ENCODE measurements around the gene OR1L8. TPM values are rescaled to one million over a fixed set of nuclear protein-coding genes. Genes with fewer than 3 reads are reported as not detected.
"Not testable (repeated sequence)": the region's sequence is repeated elsewhere in the genome, so short reads cannot be mapped to it uniquely, and the experiment has no call there.

The OR1L8 gene
- total RNA-seq, 1 donor from 2014 or later, result 0.27 TPM

DNA sequence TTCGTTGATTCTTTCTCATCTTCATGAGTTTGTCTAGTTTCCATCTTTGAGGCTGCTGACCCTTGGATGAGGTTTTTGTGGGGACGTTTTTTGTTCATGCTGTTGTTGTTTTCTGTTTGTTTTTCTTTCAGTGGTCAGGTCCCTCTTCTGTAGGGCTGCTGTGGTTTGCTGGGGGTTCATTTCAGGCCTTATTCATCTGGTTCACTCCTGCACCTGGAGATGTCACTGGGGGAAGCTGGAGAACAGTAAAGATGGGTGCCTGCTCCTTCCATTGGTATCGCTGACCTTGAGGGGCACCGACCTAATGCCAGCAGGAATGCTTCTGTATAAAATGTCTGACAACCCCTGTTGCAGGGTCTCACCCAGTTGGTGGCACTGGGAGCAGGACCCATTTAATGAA, 21.7 kb downstream of the OR1L8 start:
- no peaks in the 10 kb centered on the region for H3K27me3 ChIP-seq (ENCODE audit: low read depth)
- H3K4me3 ChIP-seq, result no peak overlapping the region
- intact Hi-C loops (cut with DNase I), result no loop called here
- no peaks in the 10 kb centered on the region for H3K9me3 ChIP-seq
- no peaks in the 10 kb centered on the region for H3K36me3 ChIP-seq
- ATAC-seq, result no peak
- no peak overlapping the region for H3K27ac ChIP-seq
- TF ChIP-seq, protein P1, sequence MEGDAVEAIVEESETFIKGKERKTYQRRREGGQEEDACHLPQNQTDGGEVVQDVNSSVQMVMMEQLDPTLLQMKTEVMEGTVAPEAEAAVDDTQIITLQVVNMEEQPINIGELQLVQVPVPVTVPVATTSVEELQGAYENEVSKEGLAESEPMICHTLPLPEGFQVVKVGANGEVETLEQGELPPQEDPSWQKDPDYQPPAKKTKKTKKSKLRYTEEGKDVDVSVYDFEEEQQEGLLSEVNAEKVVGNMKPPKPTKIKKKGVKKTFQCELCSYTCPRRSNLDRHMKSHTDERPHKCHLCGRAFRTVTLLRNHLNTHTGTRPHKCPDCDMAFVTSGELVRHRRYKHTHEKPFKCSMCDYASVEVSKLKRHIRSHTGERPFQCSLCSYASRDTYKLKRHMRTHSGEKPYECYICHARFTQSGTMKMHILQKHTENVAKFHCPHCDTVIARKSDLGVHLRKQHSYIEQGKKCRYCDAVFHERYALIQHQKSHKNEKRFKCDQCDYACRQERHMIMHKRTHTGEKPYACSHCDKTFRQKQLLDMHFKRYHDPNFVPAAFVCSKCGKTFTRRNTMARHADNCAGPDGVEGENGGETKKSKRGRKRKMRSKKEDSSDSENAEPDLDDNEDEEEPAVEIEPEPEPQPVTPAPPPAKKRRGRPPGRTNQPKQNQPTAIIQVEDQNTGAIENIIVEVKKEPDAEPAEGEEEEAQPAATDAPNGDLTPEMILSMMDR (IDR thresholded peaks at IDR 0.05), result no peak
- H3K4me1 ChIP-seq, result no peaks in the 10 kb centered on the region
- no peak for DNase-seq

DNA sequence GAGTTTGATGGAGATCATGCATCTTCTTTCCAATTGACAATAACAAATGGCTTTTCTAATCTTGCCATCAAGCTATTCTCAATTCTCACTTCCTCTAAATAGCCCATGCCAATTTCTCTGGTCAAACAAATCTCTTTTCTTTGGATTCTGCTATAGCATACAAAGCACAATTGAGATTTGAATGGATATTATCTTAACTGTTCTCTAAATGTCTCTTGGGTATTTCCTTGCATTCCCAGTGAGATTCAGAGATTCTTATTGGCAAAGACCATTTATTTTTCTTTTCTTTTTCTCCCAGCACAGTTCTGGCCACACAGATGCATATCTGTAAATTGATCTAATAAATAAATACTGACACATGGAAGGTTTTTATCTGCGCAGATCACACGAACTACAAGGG, 30.4 kb downstream of the OR1L8 start, which contains the start of gene OR1N2:
TSS of gene OR1N2 (plus strand) at position 301 of the 400 bp plus-strand sequence. CDS start 100 bp downstream, outside the sequence.
- Histone ChIP-seq H3K36me3 (no peaks in the 10 kb centered on the region), H3K4me3 (no peak within 1 kb of the TSS), H3K27ac (no peak within 1 kb of the TSS), H3K27me3 (ENCODE audit: low read depth) (no peaks in the 10 kb centered on the region), H3K9me3 (no peaks in the 10 kb centered on the region), H3K4me1 (no peaks in the 10 kb centered on the region)
- DNase-seq (no peak), ATAC-seq (no peak)
- TF ChIP-seq, protein P1 (IDR thresholded peaks at IDR 0.05), result no peak
- intact Hi-C loops (cut with DNase I), result no loop called here

DNA sequence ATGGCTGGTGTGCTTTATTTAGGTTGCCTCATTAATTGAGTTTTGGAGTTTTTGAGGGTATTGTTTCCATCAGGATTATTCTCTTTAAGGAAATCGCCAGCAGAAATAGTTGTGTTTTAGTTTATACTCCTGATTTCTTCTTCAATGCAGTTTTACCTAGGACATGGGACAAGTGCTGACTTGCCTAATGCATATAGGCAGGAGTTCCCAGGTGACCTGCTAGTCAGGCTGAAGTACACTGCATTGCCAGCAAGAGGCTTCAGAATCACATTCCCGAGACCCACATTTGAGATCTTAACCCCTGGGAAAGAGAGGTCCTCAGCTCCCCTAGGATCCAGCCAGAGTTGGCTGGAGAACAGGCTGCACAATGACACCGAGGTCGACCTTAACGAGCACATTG, 31.8 kb downstream of the OR1L8 start:
- DNase-seq (no peak), ATAC-seq (no peak)
- H3K9me3 ChIP-seq, result no peaks in the 10 kb centered on the region
- H3K4me3 ChIP-seq, result no peak overlapping the region
- TF ChIP-seq, protein P1 (IDR thresholded peaks at IDR 0.05), result no peak
- no peaks in the 10 kb centered on the region for H3K36me3 ChIP-seq
- H3K27ac ChIP-seq, result no peak overlapping the region
- no peaks in the 10 kb centered on the region for H3K4me1 ChIP-seq
- intact Hi-C loops (cut with DNase I), result no loop called here
- H3K27me3 ChIP-seq (ENCODE audit: low read depth), result no peaks in the 10 kb centered on the region

DNA sequence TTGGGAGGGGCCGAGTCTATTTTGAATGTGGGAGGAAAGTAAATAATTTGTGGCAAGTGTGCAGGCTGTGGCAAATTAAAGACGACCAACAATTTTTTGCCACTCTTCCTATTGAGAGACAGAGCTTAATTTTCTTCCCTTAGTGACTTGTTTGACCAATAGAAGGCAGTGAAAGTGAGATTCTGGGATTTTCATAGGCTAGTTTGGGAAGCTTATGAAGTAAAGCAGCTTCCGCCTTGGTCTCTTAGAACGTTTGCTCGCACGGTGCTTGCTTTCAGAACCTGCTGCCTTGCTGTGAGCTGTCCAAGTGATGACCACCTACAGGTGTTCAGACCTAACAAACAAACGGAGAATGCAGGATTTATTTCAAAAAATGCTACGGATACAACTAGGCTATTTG, 37.0 kb downstream of the OR1L8 start:
- Histone ChIP-seq H3K9me3 (no peaks in the 10 kb centered on the region), H3K4me1 (no peaks in the 10 kb centered on the region), H3K27ac (no peak overlapping the region), H3K27me3 (ENCODE audit: low read depth) (no peaks in the 10 kb centered on the region), H3K4me3 (no peak overlapping the region), H3K36me3 (no peaks in the 10 kb centered on the region)
- DNase-seq, result no peak
- ATAC-seq, result no peak
- TF ChIP-seq, protein P1 (IDR thresholded peaks at IDR 0.05), result no peak
- intact Hi-C loops (cut with DNase I), result no loop called here

DNA sequence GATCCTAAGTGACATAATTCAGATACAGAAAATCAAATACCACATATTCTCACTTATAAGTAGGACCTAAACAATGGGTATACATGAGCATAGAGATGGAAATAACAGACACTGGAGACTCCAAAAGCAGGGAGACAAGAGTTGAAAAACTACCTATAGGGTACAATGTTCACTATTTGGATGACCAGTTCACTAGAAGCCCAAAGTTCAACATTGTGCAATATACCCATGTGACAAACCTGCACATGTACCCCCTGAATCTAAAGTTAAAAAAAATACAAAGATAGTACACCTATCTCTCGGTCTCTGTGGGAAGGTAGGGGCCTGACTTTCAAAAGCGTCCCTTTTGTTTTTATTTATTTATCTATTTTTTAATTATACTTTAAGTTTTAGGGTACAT, 44.4 kb downstream of the OR1L8 start:
- H3K4me3 ChIP-seq, result no peak overlapping the region
- no peaks in the 10 kb centered on the region for H3K36me3 ChIP-seq
- H3K27me3 ChIP-seq (ENCODE audit: low read depth), result no peaks in the 10 kb centered on the region
- H3K9me3 ChIP-seq, result no peaks in the 10 kb centered on the region
- no peak for ATAC-seq
- intact Hi-C loops (cut with DNase I), result no loop called here
- no peak overlapping the region for H3K27ac ChIP-seq
- DNase-seq, result no peak
- TF ChIP-seq, protein P1 (IDR thresholded peaks at IDR 0.05), result no peak
- no peaks in the 10 kb centered on the region for H3K4me1 ChIP-seq

DNA sequence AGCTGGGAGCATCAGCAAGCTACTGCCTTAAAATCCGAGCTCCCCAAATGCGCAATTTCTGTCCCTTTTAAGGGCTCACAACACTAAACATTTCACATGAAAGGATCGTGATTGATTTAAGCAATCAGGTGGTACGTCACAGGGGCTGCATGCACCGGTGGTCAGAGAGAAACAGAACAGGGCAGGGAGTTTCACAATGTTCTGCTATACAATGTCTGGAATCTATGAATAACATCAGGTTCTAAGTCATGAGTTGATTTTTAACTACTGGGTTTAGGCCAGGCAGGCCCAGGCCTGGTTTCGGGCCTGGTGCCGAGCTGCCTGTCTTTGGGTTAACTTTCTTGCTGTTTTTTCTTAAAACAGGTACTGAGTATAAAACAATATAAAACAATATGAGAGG, 46.1 kb downstream of the OR1L8 start:
- ATAC-seq; H3K4me1 ChIP-seq; H3K27ac ChIP-seq; H3K4me3 ChIP-seq; intact Hi-C loops (cut with DNase I); H3K27me3 ChIP-seq (ENCODE audit: low read depth); H3K36me3 ChIP-seq; DNase-seq; H3K9me3 ChIP-seq: not testable (repeated sequence)

Measured in lower lobe of right lung (tissue), 2 donors.